Stimulated activated CD4-positive, alpha-beta T cell treated with anti-CD3 and anti-CD28 coated beads, Interleukin-1b, Interleukin-23, amount 100 ng/mL, for 1 hour (primary cell): ENCODE results near the gene ZIC4.

Experiments
- DNase-seq, 2 donors: peaks; one replicate each; pipeline ENCODE4 v3.0.0-alpha.2; 2020; ENCODE audit warnings: low read depth in 2 of 2

Gene ZIC4

GRCh38 chr3:147405231-147406027 is 914 bp downstream of the ZIC4 start:
- no peak for DNase-seq

- no peak for DNase-seq
These were observed 1.5 kb downstream of the ZIC4 start for GRCh38 chr3:147404800-147405230.

- no peak for DNase-seq
These were observed 2.1 kb downstream of the ZIC4 start for GRCh38 chr3:147404000-147404799.

- DNase-seq: no peak
These were observed 2.8 kb downstream of the ZIC4 start for GRCh38 chr3:147403511-147403910.

GRCh38 chr3:147402159-147402558 is 4.2 kb downstream of the ZIC4 start:
- DNase-seq: no peak

- DNase-seq: no peak
These were observed 4.9 kb downstream of the ZIC4 start for GRCh38 chr3:147401421-147401820.

GRCh38 chr3:147400999-147401398 is 5.3 kb downstream of the ZIC4 start:
- no peak for DNase-seq

GRCh38 chr3:147400111-147400510 is 6.2 kb downstream of the ZIC4 start:
- no peak for DNase-seq

- no peak for DNase-seq
These were observed 7.4 kb downstream of the ZIC4 start for GRCh38 chr3:147398813-147399534.

GRCh38 chr3:147397875-147398812 is 8.2 kb downstream of the ZIC4 start:
- DNase-seq: no peak

- DNase-seq: no peak
These were observed 9.0 kb downstream of the ZIC4 start for GRCh38 chr3:147397155-147397874.

GRCh38 chr3:147396712-147397046 is 9.7 kb downstream of the ZIC4 start:
- no peak for DNase-seq

GRCh38 chr3:147395899-147396711 is 10.2 kb downstream of the ZIC4 start:
- no peak for DNase-seq

GRCh38 chr3:147394884-147395225 is 11.5 kb downstream of the ZIC4 start:
- DNase-seq: no peak

GRCh38 chr3:147393943-147394883 is 12.1 kb downstream of the ZIC4 start:
- DNase-seq: no peak

GRCh38 chr3:147393261-147393942 is 12.9 kb downstream of the ZIC4 start:
- DNase-seq: no peak

GRCh38 chr3:147392625-147392946 is 13.8 kb downstream of the ZIC4 start:
- DNase-seq: no peak
